ENCODE measurements around the gene SUOX.
"Not testable (repeated sequence)": the region's sequence is repeated elsewhere in the genome, so short reads cannot be mapped to it uniquely, and the experiment has no call there.

Gene SUOX

DNA sequence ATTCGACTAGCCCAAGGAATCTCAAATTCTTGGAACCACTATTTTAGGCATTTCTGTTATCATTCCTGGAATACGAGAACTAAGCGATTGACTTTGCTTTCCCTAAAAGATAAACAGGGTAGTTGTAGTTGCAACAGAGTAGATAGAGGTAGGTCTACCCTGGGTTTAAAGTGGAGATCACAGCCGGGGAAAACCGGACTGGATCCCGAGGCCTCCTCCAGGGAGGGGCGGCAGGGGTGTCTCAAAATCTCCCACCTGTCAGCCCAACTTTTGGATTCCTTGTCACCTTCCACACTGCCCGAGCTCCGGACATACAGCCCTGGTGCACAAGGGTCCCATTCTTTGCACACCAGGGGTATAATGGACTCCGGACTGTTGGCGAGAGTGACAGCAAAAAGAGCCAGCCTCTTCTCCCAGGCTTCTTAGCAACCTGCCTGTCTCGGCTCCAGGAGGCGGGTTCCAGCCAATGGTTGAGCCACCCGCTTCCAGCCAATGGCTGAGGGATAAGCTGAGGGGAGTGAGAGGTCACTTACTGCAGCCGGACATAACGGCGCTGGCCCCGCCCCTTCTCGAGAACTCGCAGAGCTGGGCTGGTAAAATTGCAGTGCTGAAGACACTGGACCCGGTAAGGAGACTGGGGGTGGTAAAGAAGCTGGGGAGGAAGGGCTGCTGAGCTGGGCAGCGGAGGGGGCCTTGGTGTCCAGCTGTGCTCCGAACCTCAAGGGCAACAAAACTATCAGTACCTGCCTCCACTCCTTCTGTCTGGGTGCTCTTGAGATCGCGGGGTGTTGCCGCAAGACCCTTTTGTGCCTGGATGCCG is at the start of gene SUOX:
TSS of gene SUOX (plus strand) at position 562 of the 820 bp plus-strand sequence. CDS start 4,946 bp downstream, outside the sequence.
- peak; percentile 20 to 51 for DNase-seq

DNA sequence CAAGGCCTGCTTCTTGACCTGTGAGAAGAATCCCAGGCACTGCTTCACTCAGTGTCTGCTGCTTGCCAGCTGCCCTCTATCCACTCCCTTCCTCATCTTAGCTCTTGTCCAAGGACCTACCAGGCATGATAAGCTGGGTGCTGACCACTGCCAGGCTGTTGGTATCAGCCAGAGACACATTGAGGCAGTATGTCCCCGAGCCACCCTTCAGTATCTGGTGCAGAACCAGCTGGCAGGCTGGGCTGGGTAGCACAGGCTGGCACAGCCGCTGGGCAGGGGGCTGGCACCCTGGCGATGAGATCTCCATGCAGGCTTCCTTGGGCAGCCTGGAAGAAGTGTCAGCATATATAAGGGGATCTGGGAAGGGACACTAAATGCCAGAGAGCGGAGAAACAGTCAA is 41.7 kb upstream of the SUOX start:
- DNase-seq = no peak

DNA sequence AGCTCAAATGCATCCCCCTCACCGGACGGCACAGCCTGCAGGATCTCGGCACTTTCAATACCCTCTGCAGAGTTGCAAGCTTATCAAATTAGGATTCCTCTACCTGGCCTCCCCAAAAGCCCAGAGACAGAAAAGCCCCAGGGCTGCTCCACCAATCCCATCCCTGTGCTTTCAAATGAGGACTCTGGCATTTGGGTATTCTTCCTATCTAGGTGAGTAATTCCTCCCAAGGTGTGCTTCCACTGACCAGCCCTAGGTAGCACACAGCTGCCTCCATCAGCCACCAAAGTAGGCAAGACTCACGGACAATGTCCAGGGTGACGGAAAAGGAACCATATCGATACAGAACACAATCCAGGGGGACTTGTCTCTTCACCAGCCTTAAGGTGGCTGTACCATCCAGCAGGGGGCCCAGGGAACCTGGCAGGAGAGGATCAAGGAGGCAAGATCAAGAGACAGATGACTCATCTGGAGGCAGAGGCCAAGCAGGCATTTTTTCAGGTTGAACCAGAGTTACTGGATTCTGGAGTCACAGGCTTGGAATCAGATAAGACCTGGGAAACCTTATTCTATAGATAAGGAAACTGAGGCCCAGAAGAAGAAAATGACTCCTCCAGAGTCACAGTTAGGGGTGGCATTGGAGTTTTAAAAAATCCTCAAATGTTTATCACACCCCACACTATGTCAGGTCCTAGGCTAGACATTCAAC is 41.1 kb upstream of the SUOX start:
- DNase-seq = peak; percentile 52 to 59

GRCh38 chr12:55957106-55957859 is 39.8 kb upstream of the SUOX start:
- no peak for DNase-seq

GRCh38 chr12:55963760-55964159 is 33.3 kb upstream of the SUOX start:
- DNase-seq = no peak

DNA sequence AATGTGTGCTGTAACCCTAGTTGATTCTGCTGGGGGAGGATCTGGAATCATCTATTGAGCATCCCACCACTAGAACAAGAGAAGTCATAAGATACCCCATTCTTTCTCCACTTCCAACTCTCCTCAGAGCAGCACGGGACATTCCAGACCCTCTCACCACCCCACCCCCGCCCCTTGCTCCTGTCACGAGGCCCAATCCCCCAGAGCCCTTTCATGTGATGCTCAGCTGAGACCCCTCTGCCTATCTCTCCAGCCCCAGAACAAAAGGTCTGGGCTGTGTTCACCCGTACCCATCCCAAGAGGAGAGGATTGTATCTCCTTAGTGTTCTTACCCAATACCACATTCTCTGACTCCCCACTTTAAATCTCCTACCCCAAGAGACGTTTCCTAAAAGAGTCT is 31.8 kb upstream of the SUOX start:
- DNase-seq = no peak

GRCh38 chr12:55965941-55966407 is 31.1 kb upstream of the SUOX start, which contains the start of gene PMEL:
Gene PMEL (minus strand): TSS chr12:55966042. CDS start chr12:55966011, 31 bp downstream.
- DNase-seq = no peak

- peak; percentile 93 to 98 for DNase-seq
These were observed 30.4 kb upstream of the SUOX start, which contains the start of gene CDK2 for GRCh38 chr12:55966408-55967281. Gene CDK2 (plus strand): TSS chr12:55966830. CDS start chr12:55967009, 179 bp downstream.

- no peak for DNase-seq
These were observed 27.7 kb upstream of the SUOX start for GRCh38 chr12:55969356-55969755.

- DNase-seq = no peak
These were observed 26.3 kb upstream of the SUOX start for GRCh38 chr12:55970775-55971174.

GRCh38 chr12:55972042-55972441 is 25.0 kb upstream of the SUOX start:
- DNase-seq = no peak

- no peak for DNase-seq
These were observed 24.6 kb upstream of the SUOX start for GRCh38 chr12:55972456-55972855.

DNA sequence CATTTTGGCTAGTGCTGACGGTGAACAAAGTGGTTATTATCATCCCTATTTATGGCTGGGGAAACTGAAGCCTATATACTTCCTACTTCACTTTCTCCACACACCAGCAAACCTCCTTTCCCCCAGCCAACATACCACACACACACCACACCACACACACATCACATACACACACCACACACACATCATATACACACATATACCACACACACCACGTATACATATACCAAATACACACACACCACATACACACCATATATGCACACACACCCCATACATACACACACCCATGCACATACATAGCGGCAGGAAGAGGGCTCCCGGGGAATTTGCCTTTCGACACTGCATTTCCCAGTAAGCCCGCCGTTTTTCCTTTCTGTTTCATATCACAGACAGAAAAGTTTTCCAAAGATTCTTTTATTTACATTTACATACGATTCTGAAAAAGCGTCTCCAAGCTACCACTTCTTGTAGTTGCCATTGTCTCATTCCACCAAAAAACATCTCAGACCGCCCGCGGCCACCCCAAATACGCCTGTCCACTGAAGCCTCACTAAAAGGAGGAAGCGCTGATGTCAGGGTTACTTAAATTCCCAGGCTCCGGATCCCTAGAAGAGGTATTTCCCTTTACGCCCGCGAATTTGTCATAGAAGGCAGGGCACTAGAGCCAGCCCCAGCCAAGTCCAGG is 24.0 kb upstream of the SUOX start:
- no peak for DNase-seq

- peak; percentile 95 to 97 for DNase-seq
These were observed 23.3 kb upstream of the SUOX start, which contains the start of gene RAB5B for GRCh38 chr12:55973599-55974307. Gene RAB5B (plus strand): TSS chr12:55974078. CDS start chr12:55986961, 12,883 bp downstream.

DNA sequence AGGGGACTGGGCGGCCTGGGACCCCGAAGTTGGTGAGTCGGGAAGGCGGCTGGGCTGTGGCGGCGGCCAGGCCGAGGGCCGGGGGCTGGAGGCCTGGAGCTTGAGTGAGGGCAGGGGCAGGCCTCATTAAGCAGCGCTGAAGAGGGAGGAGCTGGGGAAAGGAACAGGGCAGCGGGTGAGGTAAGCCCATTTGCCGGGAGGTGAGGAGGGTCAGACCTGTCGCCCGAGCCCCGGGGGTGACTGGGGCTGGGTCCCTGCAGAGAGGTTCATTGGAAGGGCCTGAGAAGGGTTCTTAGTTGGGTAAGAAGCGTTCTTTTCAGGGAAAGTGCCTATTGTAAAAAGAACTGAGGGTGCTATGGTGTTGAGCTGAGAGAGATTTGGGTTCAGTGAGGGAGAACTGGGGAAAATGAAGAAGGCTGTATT is 22.8 kb upstream of the SUOX start:
- peak; percentile 39 to 52 for DNase-seq

DNA sequence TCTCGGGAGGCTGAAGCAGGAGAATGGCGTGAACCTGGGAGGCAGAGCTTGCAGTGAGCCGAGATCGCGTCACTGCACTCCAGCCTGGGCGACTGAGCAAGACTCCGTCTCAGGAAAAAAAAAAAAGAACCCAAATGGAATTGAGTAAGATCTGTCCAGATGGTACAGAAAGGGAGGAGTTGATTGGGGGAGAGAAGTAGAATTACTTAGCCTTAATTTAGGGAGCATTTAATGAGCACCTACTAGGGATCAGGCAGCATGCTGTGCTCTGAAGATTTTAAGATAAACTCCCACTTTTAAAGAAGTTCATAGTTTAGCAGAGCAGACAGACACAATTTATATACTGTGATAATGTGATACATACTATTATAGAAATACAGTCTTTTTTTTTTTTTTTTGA is 18.7 kb upstream of the SUOX start:
- no peak for DNase-seq

- DNase-seq = no peak
These were observed 18.0 kb upstream of the SUOX start for GRCh38 chr12:55979069-55979468.

- not testable (repeated sequence) for DNase-seq
These were observed 15.2 kb upstream of the SUOX start for GRCh38 chr12:55981882-55982281.

DNA sequence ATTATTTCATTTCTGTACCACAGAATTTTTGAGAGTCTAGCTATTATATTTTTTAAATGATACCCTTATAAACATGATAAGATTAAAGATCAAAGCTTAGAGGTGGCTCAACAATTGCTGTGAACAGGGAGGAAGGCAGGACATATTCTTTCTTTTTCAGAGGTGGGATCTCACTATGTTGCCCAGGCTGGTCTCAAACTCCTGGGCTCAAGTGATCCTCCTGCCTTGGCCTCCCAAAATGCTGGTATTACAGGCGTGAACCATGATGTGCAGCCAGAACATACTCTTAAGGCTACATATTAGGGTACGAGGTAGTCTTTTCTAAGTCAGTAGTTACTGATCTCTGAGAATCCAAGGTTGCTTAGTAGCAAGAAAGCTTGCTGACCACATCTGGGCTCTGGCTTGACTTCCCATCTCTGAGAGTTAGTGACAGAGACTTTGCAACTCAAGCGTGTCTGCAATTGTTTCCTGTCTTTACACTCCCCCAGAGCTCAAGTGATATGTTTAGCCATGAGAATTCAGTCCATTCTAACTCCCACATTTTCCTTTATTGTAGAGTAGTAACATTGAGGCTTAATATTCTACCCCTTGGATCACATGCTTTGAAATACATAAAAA is 14.6 kb upstream of the SUOX start:
- no peak for DNase-seq

DNA sequence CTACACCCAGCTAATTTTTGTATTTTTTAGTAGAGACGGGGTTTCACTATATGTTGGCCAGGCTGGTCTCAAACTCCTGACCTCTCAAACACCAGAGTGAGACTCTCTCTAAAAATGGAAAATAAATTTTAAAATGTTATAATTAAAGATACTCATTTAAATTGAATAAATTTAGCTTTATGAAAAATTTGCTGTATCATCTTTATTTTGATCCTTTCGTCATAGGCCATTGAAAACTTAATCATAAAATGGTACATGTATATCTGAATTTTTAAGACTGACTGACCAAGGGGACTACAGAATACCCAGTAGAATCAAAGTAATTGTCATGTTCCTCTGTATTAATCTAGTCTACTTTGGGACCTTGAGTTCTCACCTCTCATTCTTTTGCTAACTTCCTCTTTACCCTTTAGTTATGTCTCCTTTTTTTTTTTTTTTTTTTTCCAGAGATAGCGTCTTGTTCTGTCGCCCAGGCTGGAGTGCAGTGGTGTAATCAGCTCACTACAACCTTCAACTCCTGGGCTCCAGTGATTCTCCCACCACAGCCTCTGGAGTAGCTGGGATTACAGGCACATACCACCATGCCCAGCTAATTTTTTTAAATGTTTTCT is 13.7 kb upstream of the SUOX start:
- no peak for DNase-seq

All from stimulated activated CD4-positive, alpha-beta T cell treated with anti-CD3 and anti-CD28 coated beads, Interleukin-2, amount 100 ng/mL, for 24 hours (primary cell).